Measurements from ENCODE around the gene SEL1L3.

Gene SEL1L3

GRCh38 chr4:25810461-25811373 is 52.1 kb downstream of the SEL1L3 start:
- no peak for TF ChIP-seq CTCF (IDR thresholded peaks at IDR 0.05; ENCODE audit: low read depth, low read length, missing control alignments)
- in situ Hi-C loops (cut with HindIII; ENCODE audit: low sequenced_read_pairs), result no loop called here
- H3K4me3 ChIP-seq (ENCODE audit: low read depth, low read length), result no peak overlapping the region
- DNase-seq (ENCODE audit: low read depth), result no peak

GRCh38 chr4:25809996-25810395 is 52.8 kb downstream of the SEL1L3 start:
- no peak for DNase-seq (ENCODE audit: low read depth)
- TF ChIP-seq CTCF (IDR thresholded peaks at IDR 0.05; ENCODE audit: low read depth, low read length, missing control alignments), result no peak
- in situ Hi-C loops (cut with HindIII; ENCODE audit: low sequenced_read_pairs), result no loop called here
- H3K4me3 ChIP-seq (ENCODE audit: low read depth, low read length), result no peak overlapping the region

GRCh38 chr4:25807102-25807728 is 55.6 kb downstream of the SEL1L3 start:
- TF ChIP-seq CTCF (IDR thresholded peaks at IDR 0.05; ENCODE audit: low read depth, low read length, missing control alignments), result no peak
- no peak overlapping the region for H3K4me3 ChIP-seq (ENCODE audit: low read depth, low read length)
- in situ Hi-C loops (cut with HindIII; ENCODE audit: low sequenced_read_pairs), result no loop called here
- no peak for DNase-seq (ENCODE audit: low read depth)

GRCh38 chr4:25805255-25805860 is 57.4 kb downstream of the SEL1L3 start:
- no peak for DNase-seq (ENCODE audit: low read depth)
- no peak for TF ChIP-seq CTCF (IDR thresholded peaks at IDR 0.05; ENCODE audit: low read depth, low read length, missing control alignments)
- H3K4me3 ChIP-seq (ENCODE audit: low read depth, low read length), result no peak overlapping the region
- in situ Hi-C loops (cut with HindIII; ENCODE audit: low sequenced_read_pairs), result no loop called here

- DNase-seq (ENCODE audit: low read depth), result no peak
- TF ChIP-seq CTCF (IDR thresholded peaks at IDR 0.05; ENCODE audit: low read depth, low read length, missing control alignments), result no peak
- in situ Hi-C loops (cut with HindIII; ENCODE audit: low sequenced_read_pairs), result loop anchor here (5.0 kb wide), 1 partner anchor 59 kb away; the partner anchor contains the start of gene SEL1L3
- H3K4me3 ChIP-seq (ENCODE audit: low read depth, low read length), result no peak overlapping the region
Observed at GRCh38 chr4:25803720-25804225, 59.0 kb downstream of the SEL1L3 start.

- in situ Hi-C loops (cut with HindIII; ENCODE audit: low sequenced_read_pairs), result loop anchor here (5.0 kb wide), 1 partner anchor 61 kb away; the partner anchor contains the start of gene SEL1L3
- TF ChIP-seq CTCF (IDR thresholded peaks at IDR 0.05; ENCODE audit: low read depth, low read length, missing control alignments), result no peak
Observed at GRCh38 chr4:25801594-25801993, 61.2 kb downstream of the SEL1L3 start.

More at GRCh38 chr4:25801594-25801993, 61.2 kb downstream of the SEL1L3 start:
- H3K4me3 ChIP-seq (ENCODE audit: low read depth, low read length), result no peak overlapping the region
- DNase-seq (ENCODE audit: low read depth), result no peak

All from astrocyte of the cerebellum (primary cell).